Mucosa of rectum (tissue), 2 donors: Measurements from ENCODE around the gene SRSF4.

Experiments
- H3K27ac ChIP-seq, 2 donors: one replicate each; pipeline ENCODE4 v1.7.0; 2013; ENCODE audit warnings: inconsistent platforms in 2 of 2, low read depth in 2 of 2, low read length in 2 of 2
- H3K27me3 ChIP-seq, 2 donors: one replicate each; pipeline ENCODE4 v1.7.0; 2013; ENCODE audit warnings: low read length in 2 of 2; ENCODE audit not compliant: control insufficient read depth in 2 of 2, insufficient read depth in 2 of 2
- H3K36me3 ChIP-seq, 2 donors: one replicate each; pipeline ENCODE4 v1.7.0; 2013; ENCODE audit warnings: low read length in 2 of 2; ENCODE audit not compliant: control insufficient read depth in 2 of 2, insufficient read depth in 2 of 2
- H3K4me1 ChIP-seq, 2 donors: one replicate each; pipeline ENCODE4 v1.7.0; 2013; ENCODE audit warnings: low read length in 2 of 2, mild to moderate bottlenecking in 1 of 2; ENCODE audit not compliant: control insufficient read depth in 2 of 2, insufficient read depth in 2 of 2
- H3K4me3 ChIP-seq, 2 donors: one replicate each; pipeline ENCODE4 v1.7.0; 2013; ENCODE audit warnings: low read length in 2 of 2
- H3K9ac ChIP-seq, 2 donors: one replicate each; pipeline ENCODE4 v1.7.0; 2013; ENCODE audit warnings: low read length in 2 of 2, low read depth in 1 of 2, mild to moderate bottlenecking in 1 of 2
- H3K9me3 ChIP-seq, 2 donors: one replicate each; pipeline ENCODE4 v1.7.0; 2013; ENCODE audit warnings: low read length in 2 of 2; ENCODE audit not compliant: control insufficient read depth in 2 of 2
- donor health status: healthy.
- donor health status: Normal muscosa, but diverticular disease.

SRSF4 gene

GRCh38 chr1:29129916-29130315 lies 51.8 kb downstream of the SRSF4 start:
- Histone ChIP-seq H3K4me1 (peaks cover 4 to 6% of the 10 kb centered on the region in 2 donors), H3K36me3 (no peaks in the 10 kb centered on the region), H3K4me3 (no peak overlapping the region), H3K9me3 (no peaks in the 10 kb centered on the region), H3K27me3 (peaks cover 6 to 8% of the 10 kb centered on the region in 2 donors), H3K9ac (no peak overlapping the region), H3K27ac (no peak overlapping the region)

- Histone ChIP-seq H3K36me3 (no peaks in the 10 kb centered on the region), H3K9me3 (no peaks in the 10 kb centered on the region), H3K27ac (no peak overlapping the region), H3K4me1 (peaks cover 3 to 5% of the 10 kb centered on the region in 2 donors), H3K4me3 (no peak overlapping the region), H3K27me3 (peaks cover 6 to 8% of the 10 kb centered on the region in 2 donors), H3K9ac (no peak overlapping the region)
Observed at GRCh38 chr1:29128739-29129138, 53.0 kb downstream of the SRSF4 start.

GRCh38 chr1:29126198-29126597 lies 55.5 kb downstream of the SRSF4 start:
- H3K27me3 ChIP-seq, result peaks cover 15 to 20% of the 10 kb centered on the region in 2 donors

GRCh38 chr1:29125788-29126187 lies 55.9 kb downstream of the SRSF4 start:
- Histone ChIP-seq H3K27ac (no peak overlapping the region), H3K27me3 (peaks cover 15 to 20% of the 10 kb centered on the region in 2 donors)

More at GRCh38 chr1:29126198-29126597, 55.5 kb downstream of the SRSF4 start:
- Histone ChIP-seq H3K9ac (no peak overlapping the region), H3K9me3 (no peaks in the 10 kb centered on the region), H3K4me1 (peaks cover 15 to 20% of the 10 kb centered on the region in 2 donors), H3K4me3 (no peak overlapping the region), H3K27ac (no peak overlapping the region), H3K36me3 (no peaks in the 10 kb centered on the region)

GRCh38 chr1:29125237-29125641 lies 56.5 kb downstream of the SRSF4 start:
- Histone ChIP-seq H3K4me1 (peaks cover 15 to 20% of the 10 kb centered on the region in 2 donors), H3K9me3 (no peaks in the 10 kb centered on the region), H3K4me3 (peak overlapping the region; percentile 38 to 41), H3K27ac (peak overlapping the region; percentile 71 to 86), H3K27me3 (peaks cover 15 to 20% of the 10 kb centered on the region in 2 donors), H3K9ac (peak overlapping the region; percentile 38 to 43), H3K36me3 (no peaks in the 10 kb centered on the region)

More at GRCh38 chr1:29125788-29126187, 55.9 kb downstream of the SRSF4 start:
- H3K9ac ChIP-seq, result no peak overlapping the region
- H3K4me1 ChIP-seq, result peaks cover 15 to 20% of the 10 kb centered on the region in 2 donors
- no peaks in the 10 kb centered on the region for H3K36me3 ChIP-seq
- no peak overlapping the region for H3K4me3 ChIP-seq
- H3K9me3 ChIP-seq, result no peaks in the 10 kb centered on the region

GRCh38 chr1:29124366-29125236 lies 57.1 kb downstream of the SRSF4 start:
- no peaks in the 10 kb centered on the region for H3K36me3 ChIP-seq
- peak overlapping the region; percentile 43 to 63 for H3K9ac ChIP-seq
- peak overlapping the region; percentile 41 to 60 for H3K4me3 ChIP-seq
- H3K9me3 ChIP-seq, result no peaks in the 10 kb centered on the region
- peaks cover 15 to 20% of the 10 kb centered on the region in 2 donors for H3K4me1 ChIP-seq
- peaks cover 15 to 20% of the 10 kb centered on the region in 2 donors for H3K27me3 ChIP-seq
- peak overlapping the region; percentile 71 to 86 for H3K27ac ChIP-seq

GRCh38 chr1:29123887-29124365 lies 57.8 kb downstream of the SRSF4 start, which contains the start of gene TMEM200B:
Gene TMEM200B (minus strand): TSS chr1:29123903. CDS start chr1:29121828, 2,075 bp downstream.
- Histone ChIP-seq H3K4me3 (peak within 1 kb of the TSS; percentile 41 to 60), H3K36me3 (no peaks in the 10 kb centered on the region), H3K27me3 (peaks cover 15 to 20% of the 10 kb centered on the region in 2 donors), H3K9me3 (no peaks in the 10 kb centered on the region), H3K27ac (peak within 1 kb of the TSS; percentile 75 to 86), H3K9ac (peak within 1 kb of the TSS; percentile 57 to 63), H3K4me1 (peaks cover 15 to 20% of the 10 kb centered on the region in 2 donors)

GRCh38 chr1:29123053-29123886 lies 58.4 kb downstream of the SRSF4 start:
- peak overlapping the region; percentile 41 to 56 for H3K4me3 ChIP-seq
- no peaks in the 10 kb centered on the region for H3K36me3 ChIP-seq
- peak overlapping the region; percentile 75 to 86 for H3K27ac ChIP-seq
- peak overlapping the region; percentile 24 to 57 for H3K9ac ChIP-seq
- H3K27me3 ChIP-seq, result peaks cover 12 to 20% of the 10 kb centered on the region in 2 donors
- H3K9me3 ChIP-seq, result no peaks in the 10 kb centered on the region
- peaks cover 15 to 20% of the 10 kb centered on the region in 2 donors for H3K4me1 ChIP-seq

- H3K4me3 ChIP-seq, result peak overlapping the region; percentile 41 to 56
- H3K9me3 ChIP-seq, result no peaks in the 10 kb centered on the region
- H3K9ac ChIP-seq, result peak overlapping the region; percentile 24 to 57
- H3K27me3 ChIP-seq, result peaks cover 10 to 20% of the 10 kb centered on the region in 2 donors
- peaks cover 15 to 20% of the 10 kb centered on the region in 2 donors for H3K4me1 ChIP-seq
- peaks cover 0 to 2% of the 10 kb centered on the region in 2 donors for H3K36me3 ChIP-seq
- peak overlapping the region; percentile 75 to 86 for H3K27ac ChIP-seq
Observed at GRCh38 chr1:29122682-29123052, 59.0 kb downstream of the SRSF4 start.
